NCI-H1930 (cell line): ENCODE measurements around the gene GLCCI1.

Experiments
- DNase-seq, 2 experiments: peaks; one replicate each; lab custom pipeline; 2025; lab: John Stamatoyannopoulos, UW

GLCCI1 gene

GRCh38 chr7:7964250-7964649, 4.3 kb upstream of the GLCCI1 start:
- DNase-seq = no peak

GRCh38 chr7:7964691-7965090, 3.9 kb upstream of the GLCCI1 start:
- DNase-seq = no peak

DNA sequence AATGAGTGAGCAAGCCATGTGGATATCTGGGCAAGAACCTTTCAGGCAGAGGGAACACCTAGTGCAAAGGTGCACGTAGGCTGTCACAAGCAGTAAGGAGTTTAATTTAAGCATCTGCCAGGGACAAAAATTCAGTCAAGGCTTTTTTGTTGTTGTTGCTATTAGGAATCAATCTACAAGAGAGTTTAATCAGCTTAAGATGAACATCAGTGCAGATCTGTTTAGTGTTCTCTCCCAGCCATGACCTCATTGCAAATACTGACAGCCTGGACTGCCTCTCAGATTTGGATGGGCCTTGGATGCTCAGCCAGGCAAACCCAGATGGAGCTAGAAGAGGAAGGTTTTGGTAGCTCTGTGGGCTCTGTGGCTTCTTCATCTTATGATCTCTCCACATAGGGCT, 3.3 kb upstream of the GLCCI1 start:
- no peak for DNase-seq

- DNase-seq = no peak
Observed at GRCh38 chr7:7966141-7966734, 2.4 kb upstream of the GLCCI1 start.

GRCh38 chr7:7967886-7968543, 581 bp upstream of the GLCCI1 start:
- DNase-seq = no peak

DNA sequence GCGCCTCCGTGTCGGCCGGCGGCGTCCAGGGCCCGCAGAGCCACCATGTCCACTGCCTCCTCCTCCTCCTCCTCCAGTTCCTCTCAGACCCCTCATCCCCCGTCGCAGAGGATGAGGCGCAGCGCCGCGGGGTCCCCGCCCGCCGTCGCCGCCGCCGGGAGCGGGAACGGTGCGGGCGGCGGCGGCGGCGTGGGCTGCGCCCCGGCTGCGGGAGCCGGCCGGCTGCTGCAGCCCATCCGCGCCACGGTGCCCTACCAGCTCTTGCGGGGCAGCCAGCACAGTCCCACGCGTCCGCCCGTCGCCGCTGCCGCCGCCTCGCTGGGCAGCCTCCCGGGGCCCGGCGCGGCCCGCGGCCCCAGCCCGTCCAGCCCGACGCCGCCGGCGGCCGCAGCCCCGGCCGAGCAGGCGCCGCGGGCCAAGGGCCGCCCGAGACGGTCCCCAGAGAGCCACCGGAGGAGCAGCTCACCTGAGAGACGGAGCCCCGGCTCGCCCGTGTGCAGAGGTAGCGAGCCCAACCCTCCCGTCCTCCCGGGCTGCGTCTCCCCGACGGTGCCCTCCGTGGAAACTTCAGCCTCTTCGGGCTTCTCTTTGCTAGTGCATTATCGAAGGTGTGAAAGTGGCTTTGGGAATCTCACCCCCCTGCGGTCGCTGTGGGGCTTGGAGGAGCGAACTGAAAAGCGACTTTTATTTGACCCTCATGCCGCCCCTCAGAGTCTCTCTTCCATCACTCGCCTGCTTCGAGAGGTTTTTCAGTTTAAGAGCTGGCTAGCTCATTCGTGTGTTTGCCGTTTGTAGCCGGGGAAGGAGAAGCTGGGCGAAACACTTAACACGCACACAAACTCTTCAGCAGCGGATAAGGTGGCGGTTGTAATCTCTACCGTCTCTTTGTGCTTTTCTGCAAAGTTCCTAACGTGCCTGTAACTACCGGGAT, 975 bp downstream of the GLCCI1 start:
- peak; percentile 24 to 40 for DNase-seq

- DNase-seq = no peak
Observed at GRCh38 chr7:7970237-7970530, 1.6 kb downstream of the GLCCI1 start.

- no peak for DNase-seq
Observed at GRCh38 chr7:7970531-7971307, 2.1 kb downstream of the GLCCI1 start.

DNA sequence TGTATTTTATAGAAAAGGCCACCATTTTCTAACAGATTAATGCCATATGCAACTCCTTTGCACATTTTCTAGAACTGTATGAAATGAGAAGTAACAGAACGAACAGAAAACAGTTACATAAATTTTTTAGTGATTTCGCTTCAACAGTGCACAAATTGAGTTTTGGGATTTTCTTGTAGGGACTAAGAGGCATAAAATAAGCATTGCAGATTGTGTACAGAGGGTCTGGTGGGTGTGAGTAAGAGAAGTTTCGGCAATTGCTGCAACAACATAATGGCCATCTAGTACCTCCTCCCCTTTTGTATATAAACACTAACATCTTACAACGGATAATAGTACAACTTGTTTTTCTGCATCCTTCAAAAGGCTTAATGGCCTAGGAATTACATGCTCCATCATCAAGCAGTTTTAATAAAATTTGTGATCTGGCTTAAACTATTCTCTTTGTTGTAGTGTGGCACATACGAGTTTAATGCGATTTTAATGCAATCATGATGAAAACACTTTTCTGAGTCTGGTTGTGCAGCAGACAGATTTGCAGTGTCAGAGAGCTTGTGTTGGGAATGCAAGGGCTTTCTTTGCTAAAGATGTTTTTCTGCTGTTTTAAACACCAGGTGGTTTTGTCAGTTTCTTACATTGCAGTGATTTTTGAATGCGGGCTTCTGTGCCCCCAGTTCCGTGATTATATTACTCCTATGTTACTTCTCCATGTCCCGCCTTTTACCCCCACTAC, 2.9 kb downstream of the GLCCI1 start:
- DNase-seq = no peak

- no peak for DNase-seq
Observed at GRCh38 chr7:7972128-7972527, 3.5 kb downstream of the GLCCI1 start.

DNA sequence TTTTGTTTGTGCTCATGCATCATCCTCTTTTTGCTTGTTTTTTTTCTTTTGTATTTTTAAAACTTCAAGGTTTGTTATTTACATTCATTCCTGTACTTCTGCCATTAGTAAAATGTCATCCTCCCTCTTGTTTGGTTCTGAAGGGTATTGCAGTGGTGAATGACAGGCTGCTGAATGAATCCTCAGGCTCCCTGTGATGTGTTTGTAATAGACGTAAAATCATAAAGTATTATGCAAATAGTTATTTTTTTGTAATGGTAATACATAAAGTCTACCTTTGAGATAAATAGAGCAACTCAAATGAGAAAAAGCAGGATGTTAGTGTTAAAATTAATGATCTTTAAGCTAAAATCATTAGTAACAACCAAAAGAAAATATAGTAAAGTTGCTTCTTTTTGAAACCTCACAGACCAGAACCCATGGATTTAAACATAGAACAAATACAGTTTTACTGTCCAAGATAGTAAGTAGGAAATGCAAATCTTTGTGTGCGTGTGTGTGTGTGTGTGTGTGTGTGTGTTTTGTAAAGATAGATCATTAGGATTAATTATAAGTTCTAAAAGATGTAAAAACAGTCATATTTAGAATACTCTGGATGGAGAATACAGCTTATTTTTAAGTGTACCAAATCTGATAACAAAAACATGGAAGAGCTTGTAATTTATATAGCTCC, 4.5 kb downstream of the GLCCI1 start:
- DNase-seq = no peak

DNA sequence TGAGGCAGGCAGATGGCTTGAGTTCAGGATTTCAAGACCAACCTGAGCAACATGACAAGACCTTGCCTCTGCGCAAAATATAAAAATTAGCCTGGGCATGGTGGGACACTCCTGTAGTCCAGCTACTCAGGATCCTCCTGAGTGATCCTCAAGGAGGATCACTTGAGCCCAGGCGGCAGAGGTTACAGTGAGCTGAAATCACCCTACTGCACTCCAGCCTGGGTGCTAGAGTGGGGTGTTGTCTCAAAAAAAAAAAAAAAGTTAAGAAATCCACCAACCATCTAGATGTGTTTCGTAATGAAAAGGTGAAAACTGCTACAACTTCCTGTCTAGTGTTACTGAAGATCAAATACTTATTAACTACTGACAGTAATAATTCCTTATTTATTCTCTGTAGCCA, 8.1 kb downstream of the GLCCI1 start:
- DNase-seq = no peak

GRCh38 chr7:7977774-7978173, 9.2 kb downstream of the GLCCI1 start:
- DNase-seq = no peak

DNA sequence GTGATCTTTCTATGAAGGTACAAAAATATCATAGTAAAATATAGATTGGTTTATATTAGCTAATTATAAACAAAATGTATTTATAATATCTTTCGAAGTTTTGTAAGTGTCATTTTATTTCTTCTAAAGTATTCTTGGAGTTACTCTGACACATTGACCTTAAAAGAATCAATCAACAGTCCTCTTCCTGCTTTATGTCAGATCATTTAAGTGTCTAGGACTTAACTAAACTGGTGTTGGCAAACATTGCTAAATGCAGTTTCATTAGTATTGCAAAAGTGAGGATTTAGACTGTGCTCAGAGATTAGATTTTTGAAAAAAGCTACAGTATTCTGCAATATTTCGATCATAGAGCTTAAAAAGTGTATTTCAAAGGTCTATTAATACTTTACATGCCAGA, 10.3 kb downstream of the GLCCI1 start:
- DNase-seq = no peak

- no peak for DNase-seq
Observed at GRCh38 chr7:7979558-7979957, 11.0 kb downstream of the GLCCI1 start.

- DNase-seq = no peak
Observed at GRCh38 chr7:7980134-7980533, 11.5 kb downstream of the GLCCI1 start.

DNA sequence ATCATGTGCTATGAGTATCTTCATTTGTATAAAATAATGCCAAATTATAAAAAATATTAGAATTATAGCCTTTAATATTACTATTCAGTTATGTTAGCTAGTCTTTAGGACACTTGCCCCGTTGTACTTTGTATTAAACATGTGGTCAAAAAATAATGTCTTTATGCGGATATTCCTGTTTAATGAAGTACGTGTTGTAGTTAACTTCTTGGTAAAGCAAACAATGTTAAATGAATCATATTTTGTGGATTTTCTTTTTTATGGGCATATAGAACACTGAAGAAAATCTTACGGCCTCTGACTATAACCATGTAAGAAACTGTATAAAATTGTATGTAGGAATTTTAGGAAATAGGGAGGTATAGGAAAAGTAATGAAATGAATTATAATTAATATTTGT, 14.3 kb downstream of the GLCCI1 start:
- DNase-seq = no peak

GRCh38 chr7:7984424-7984823, 15.8 kb downstream of the GLCCI1 start:
- DNase-seq = no peak

GRCh38 chr7:7988706-7989105, 20.1 kb downstream of the GLCCI1 start:
- DNase-seq = no peak

DNA sequence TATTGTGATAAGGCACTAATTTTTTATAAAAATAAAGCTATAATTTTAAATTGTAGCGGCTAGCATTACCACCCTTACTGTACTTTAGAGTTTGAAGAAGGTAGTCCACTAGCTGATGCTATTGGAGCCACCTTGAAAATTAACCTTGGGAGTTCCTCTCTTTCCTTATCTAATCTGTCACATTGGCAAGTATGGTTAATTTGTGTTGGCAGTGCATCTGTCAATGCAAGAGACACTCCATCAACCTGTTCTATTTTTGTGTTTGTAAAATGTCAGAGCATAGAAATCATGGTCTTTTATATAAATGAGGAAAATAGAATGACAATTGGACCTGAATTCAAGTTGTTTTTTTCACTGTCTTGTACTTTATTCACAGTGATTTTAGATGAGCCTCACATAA, 20.5 kb downstream of the GLCCI1 start:
- DNase-seq = no peak
